Activated CD4-positive, alpha-beta T cell treated with anti-CD3 and anti-CD28 coated beads for 4 hours (primary cell): ENCODE measurements around the gene ARPC1B.
"Not testable (repeated sequence)": the region's sequence is repeated elsewhere in the genome, so short reads cannot be mapped to it uniquely, and the experiment has no call there.

ENCODE experiments used
- DNase-seq, 2 donors: peaks; one replicate each; pipeline ENCODE4 v3.0.0-alpha.2; 2020

The ARPC1B gene

DNA sequence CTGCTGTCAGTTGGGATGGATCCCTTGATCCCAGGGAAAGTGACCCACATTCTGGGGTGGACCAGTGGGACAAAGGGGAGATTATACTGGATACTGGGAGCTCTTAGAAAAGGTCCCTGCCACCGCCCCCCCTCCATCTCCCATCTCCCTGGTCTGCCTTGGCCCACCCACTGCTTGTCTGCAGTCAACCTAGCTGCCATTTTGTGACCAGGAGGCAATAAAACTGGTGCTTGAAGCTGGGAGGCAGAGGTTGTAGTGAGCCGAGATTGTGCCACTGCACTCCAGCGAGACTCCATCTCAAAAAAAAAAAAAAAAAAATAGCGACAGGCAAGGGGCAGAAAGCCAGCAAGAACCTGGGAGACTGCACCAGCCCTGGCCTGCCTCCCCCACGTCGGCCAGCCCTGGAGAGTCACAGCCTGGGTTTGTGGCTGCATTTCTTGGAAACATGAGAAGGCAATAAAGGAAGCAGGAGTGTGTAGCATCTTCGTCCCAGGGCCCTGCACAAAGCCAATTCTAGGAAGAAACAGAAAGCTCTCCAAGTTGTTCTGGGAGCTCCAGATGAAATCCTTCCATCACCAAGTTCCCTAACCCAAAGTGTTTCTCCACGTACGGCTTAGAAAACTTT lies 4.7 kb upstream of the ARPC1B start:
- no peak for DNase-seq

DNA sequence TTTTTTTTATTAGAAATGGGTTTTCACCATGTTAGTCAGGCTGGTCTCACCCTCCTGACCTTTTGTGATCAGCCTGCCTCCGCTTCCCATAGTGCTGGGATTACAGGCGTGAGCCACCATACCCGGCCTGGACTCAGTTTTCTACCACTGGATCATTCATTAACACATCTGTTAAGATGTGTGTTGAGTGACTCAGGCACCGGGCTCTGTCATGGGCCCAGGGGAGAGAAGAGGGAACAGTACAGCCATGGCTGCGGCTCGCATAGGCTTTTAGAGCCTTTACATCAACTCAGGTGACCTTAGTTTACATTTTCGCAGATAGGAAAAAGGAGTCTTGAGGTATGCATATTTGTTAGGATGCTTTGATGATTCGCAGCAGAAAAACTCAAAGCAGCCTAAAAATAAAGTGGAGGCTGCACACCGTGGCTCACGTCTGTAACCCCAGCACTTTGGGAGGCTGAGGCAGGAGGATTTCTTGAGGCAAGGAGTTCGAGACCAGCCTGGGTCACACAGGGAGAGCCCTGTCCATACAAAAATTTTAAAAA lies 3.1 kb upstream of the ARPC1B start:
- DNase-seq = no peak

DNA sequence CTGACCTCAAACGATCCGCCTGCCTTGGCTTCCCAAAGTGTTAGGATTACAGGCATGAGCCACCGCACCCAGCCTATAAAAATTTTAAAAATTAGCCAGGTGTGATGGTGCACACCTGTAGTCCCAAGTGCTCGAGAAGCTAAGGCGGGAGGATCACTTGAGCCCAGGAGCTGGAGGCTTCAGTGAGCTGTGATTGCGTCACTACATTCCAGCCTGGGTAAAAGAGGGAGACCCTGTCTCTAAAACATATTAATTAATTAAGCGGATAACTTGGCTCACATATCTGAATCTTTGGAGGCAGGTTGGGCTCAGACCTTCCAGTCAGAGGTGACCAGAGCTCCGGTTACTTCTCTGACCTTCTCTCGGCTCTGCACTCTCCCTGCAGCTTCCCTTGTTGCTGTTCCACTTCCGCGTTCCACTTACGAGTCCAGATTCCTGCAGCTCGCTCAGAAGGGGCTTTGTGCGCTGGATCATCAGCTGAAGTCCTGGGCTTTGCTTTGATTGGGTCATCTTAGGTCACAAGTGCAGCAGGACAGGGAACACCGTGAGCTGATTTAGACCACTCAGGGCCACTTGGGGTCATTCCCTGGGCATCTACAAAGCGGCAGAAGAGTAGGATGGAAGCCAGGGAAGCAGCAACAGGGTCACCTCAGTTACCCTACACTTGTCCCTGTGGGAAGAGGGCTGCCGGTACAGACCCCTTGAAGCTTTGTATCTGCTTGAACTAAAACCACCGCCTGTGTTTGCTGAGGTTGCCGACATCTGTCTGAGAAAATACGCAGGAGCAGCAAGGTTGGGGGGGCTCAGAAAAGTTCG lies 2.0 kb upstream of the ARPC1B start:
- no peak for DNase-seq

DNA sequence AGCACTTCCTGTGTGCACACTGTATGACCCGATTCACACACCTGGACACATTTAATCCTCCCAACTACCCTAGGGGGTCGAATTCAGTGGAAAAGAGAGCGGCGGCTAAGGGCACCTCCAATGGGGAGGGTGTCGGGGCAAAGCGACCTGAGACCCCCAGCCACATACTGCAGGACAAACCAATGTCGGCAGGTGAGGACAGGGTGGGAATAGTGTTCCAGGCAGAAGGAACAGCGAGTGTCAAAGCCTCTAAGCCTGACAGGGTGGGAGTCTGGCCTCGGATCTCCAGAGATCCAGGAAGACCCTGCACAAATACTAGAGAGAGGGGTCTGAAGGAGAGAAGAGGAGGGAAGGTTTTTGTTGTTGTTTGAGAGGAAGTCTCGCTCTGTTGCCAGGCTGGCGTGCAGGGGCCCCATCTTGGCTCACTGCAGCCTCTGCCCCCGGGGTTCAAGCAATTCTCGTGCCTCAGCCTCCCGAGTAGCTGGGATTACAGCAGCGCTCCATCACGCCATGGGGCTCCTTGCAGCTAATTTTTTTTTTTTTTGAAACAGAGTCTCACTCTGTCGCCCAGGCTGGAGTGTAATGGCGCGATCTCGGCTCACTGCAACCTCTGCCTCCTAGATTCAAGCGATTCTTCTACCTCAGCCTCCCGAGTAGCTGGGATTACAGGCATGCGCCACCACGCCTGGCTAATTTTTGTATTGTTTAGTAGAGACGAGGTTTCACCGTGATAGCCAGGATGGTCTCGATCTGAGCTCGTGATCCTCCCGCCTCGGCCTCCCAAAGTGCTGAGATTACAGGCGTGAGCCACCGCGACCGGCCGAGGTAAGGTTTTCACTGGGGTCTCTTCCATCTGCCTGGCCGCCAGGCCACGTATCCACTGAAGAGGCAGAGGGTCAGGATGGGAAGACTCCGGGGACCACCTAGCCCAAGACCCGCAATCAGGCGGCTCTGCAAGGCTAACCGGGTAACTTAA lies 1.2 kb upstream of the ARPC1B start:
- no peak for DNase-seq

DNA sequence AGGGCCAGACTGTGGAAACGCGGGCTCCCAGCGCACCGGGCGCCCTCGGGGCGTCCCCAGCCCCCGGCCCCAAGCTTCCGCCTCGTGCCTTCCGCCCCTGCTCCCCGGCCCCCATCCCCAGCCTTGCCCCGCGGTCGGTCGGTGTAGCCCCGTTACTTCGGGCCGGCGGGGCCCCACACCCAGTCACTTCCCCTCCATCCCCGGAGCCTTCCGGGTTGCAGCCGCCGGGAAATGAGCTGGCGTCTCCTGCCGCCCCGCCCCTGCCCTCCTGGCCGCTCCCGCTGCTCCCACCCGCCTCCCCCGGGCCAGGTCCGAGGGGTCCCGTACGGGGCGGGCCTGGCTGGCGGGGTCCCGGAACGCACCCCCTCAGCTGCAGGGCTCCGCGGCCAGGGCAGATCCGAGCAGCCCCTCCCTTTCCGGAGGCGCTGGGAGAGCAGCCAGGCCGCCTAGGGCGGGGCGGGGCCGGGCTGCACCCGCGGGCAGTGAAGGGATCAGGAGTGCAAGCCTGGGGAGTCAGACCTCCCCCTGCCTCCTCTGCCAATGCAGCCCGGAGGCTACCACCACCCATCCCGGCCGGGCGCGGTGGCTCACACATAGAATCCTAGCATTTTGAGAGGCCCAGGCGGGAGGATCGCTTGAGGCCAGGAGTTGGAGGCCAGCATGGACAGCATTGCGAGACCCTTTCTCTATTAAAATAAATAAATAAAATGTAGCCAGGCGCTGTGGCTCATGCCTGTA lies 709 bp downstream of the ARPC1B start:
- peak; percentile 47 to 61 for DNase-seq

DNA sequence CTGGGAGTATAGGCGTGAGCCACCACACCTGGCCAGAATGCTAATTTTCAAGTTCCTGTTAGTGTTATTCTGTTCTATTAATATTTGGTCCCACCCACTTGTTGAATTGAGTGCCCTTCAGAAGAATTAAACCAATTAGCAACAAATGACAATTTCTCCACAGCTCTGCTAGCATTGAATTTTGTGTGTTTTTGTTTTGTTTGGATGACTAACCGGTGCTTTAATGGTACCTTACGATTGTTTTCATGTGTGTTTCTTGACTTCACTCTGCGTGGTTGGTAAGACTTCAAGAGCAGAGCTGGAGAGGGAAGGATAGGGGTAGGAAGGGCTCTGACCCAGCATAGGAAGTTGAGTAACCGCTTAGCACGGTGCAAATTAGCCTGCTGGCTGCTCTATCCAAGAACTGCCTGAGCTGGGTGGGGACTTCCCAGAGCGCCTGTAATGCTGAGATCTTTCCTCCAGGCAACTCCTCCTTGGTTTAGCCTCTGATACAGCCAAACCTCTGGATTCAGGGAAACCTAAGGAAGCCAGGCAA lies 4.6 kb downstream of the ARPC1B start:
- DNase-seq = peak; percentile 49 to 53

DNA sequence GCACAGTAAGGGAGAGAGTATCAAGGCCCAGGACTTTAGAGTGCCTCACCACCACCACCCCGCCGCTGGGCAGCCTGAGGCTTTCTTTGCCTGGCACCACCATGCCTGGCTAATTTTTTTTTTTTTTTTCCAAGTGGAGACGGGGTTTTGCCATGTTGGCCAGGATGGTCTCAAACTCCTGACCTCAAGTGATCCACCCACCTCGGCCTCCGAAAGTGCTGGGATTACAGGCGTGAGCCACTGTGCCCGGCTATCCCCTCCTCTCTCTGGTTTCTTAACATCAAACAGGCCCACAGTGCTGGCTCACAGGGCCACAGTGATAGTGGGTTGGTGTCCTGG lies 5.1 kb downstream of the ARPC1B start:
- not testable (repeated sequence) for DNase-seq

DNA sequence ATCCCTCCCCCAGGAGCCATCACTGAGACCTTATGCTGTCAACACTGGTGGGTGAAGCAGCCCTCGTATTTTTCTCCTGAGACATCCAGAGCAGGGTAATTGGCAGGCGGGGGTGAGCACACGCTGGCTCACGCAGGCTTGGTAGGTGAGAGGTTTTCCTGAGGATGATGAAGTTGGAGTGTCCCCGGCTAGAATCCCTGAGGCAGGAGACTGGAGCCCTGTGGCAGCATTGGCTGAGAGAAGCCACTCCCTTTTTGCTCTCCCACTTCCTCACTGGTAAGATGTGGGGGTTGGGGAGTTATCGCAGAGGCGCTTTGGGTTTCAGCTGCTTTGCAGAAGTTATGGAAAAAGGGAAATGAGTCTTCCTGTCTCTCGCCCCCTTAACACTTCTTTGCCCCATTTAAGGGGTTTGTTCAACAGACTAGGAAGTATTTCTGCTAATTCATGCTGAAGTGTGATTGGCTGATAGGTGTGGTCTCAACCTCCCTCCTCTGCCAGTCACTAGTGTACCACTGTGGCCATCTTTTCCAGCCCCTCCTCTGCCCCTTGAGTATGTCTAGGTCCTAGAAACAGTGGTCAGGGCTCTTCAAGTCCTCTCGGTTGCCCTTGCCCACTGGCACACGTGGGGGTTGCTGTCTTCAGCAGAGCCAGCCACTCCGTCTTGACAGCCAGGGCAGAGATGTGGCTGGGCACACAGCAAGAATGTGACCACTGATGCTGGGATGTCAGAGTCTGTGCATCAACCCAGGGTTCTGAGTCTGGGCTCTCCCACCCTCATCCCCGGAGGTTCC lies 5.7 kb downstream of the ARPC1B start:
- peak in 1 of 2 donors; percentile 33 for DNase-seq

DNA sequence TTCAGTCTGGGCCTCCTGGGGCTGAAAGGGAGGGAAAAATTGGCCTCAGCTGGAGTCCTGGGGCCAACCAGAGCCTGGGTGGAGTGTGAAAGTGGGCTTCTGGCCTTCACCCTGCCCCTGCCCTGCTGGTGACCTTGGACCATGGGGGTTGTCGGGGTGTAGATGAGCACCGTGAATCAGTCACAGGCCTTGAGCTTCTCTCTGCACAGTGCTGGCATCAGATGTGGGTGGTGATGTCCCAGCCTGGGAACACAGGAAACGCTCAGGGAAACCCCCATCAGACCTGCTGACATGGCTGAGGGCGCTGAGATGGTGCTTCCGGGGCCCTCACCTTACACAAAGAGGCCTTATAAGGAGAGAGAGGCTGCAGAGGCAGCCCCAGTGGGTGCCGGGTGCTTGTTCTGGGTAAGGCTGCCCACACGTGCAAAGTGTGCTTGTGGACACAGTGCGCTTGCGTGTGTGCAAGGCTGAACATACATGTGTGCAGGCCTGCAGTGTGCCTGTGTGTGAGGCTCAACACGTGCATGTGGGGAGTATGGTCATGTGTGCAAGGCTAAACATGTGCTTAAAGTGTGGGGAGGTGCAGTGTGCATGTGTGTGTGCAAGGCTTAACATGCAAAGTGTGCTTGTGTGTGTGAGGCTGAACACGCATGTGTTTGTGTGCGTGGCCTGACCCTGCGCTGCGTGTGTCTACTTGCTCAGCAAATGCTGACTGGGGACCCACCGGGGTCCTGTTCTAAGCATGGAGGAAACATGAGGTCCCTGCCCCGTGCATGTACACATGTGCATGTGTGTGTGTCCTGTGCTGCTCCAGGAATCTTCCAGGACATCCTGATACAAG lies 6.5 kb downstream of the ARPC1B start:
- DNase-seq = peak; percentile 86 to 91

DNA sequence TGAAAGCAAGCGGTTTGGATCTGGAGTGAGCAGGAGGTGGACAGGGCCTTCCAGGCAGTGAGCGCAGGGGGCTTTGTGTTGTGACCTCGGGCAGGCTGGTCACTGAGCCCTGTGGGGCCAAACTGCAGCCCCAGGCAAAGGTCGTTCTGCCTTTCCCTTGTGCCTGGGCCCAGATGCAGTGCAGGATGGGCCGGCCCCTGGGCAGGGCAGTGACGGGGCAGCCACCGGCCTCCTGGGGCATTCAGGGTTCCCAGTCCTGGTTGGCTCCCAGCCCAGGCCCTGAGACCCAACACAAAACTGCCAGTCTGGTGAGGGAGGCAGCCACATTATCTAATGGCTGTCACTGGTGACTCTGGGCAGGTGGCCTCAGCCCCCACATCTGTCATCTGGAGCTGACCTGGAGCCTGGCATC lies 7.1 kb downstream of the ARPC1B start:
- no peak for DNase-seq

DNA sequence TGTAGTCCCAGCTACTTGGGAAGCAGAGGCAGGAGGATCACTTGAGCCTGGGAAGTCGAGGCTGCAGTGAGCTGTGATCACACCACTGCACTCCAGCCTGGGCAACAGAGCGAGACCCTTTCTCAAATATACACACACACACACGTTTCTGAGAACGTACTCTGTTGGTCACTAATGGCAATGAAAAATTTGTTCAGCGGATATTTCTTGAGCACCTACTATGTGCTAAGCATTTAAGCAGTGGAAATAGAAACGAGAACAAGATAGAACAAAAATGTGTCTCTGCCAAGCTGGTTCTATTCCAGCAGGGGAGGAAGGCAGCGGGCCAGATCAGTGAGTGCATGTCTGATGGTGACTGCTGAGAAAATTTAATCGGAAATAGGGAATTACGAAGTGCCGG lies 8.7 kb downstream of the ARPC1B start:
- no peak for DNase-seq

DNA sequence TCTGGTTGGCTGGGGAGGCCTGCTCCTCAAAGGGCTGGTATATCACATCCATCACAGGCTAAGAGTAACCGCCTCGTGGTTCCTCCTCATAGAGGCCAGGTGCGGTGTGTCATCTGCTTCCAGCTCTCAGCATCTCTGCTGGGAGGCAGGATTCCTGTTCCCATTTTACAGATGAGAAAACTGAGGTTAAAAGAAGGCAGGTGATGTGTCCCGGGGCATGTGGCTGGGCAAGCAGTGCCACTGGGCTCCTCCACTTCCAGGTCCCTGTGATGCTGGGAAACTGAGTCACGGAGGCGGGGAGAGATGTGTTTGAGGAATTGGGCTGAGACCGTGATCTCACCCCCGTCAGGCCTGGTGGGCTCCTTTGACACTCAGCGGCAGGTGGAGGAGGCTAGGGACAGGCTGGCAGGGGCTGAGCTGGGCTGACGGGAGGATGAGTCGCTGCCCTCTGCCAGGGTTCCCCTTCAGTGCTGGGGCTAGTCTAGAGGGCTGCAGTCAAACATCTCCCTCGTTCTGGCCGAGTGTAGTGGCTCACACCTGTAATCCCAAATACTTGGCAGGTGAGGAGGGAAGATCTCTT lies 9.4 kb downstream of the ARPC1B start:
- DNase-seq = no peak

DNA sequence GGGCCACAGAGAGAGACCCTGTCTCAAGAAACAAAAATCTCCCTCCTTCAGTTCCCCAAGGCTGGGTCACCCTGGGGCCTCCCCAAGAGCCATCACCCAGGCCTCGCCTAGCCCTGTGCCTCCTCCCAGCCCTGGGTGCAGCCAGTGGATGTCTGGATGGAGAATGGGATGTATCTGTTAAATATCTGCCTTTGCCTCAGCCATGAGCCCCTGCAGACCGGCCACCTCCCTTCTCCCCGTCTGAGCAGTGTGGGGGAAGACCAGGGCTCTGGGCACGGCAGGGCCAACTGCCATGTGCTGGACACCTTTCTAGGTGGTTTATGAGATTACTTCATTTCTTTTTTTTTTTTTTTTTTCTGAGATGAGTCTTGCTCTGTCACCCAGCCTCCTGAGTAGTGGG lies 10.0 kb downstream of the ARPC1B start:
- DNase-seq = no peak

DNA sequence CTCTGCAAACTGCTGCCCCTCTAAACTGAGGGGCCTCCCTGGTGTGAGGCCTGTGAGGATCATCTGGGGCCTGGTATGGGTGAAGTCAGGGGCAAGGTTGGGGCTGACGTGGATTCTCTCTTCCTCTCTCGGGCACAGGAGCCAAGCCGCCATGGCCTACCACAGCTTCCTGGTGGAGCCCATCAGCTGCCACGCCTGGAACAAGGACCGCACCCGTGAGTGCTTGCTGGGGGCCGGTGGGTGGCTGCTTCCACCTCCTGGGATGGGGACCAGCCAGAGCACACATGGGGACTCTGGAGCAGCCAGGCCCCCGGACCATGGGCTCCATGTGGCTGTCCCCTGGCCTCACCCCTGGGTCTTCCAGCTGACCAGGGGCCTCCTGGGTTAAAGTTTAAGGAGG lies 11.0 kb downstream of the ARPC1B start:
- no peak for DNase-seq

DNA sequence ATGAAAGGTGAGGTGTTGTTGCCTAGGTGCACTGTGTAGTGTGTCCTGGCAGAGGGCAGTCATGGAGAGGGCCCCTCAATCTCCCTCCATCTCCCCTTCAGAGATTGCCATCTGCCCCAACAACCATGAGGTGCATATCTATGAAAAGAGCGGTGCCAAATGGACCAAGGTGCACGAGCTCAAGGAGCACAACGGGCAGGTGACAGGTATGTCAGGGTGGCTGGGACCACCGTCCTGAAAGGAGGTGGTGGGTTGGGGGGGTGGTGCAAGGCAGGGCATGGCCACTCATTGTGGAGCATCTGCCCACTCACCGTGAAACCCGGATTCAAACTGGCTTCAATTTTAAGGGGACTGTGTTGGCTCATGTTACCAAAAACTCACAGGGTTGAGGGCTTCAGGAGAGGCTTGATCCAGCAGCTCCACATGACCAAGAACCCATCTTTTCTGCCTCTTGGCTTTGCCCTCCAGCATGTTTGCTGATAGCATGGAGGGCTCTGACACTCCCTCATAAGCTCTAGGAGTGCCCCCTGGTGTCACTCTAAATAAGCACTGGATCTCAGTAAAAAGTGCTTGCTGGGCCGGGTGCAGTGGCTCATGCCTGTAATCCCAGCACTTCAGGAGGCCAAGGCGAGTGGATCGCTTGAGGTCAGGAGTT lies 12.2 kb downstream of the ARPC1B start:
- peak; percentile 35 to 38 for DNase-seq

DNA sequence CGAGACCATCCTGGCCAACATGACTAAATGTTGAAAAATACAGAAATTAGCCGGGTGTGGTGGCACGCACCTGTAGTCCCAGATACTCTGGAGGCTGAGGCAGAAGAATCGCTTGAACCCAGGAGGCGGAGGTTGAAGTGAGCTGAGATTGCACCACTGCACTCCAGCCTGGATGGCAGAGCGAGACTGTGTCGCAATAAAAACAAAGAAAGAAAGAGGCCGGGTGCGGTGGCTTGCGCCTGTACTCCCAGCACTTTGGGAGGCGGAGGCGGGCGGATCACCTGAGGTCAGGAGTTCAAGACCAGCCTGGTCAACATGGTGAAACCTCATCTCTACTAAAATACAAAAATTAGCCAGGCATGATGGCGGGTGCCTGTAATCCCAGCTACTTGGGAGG lies 12.7 kb downstream of the ARPC1B start:
- DNase-seq = not testable (repeated sequence)

DNA sequence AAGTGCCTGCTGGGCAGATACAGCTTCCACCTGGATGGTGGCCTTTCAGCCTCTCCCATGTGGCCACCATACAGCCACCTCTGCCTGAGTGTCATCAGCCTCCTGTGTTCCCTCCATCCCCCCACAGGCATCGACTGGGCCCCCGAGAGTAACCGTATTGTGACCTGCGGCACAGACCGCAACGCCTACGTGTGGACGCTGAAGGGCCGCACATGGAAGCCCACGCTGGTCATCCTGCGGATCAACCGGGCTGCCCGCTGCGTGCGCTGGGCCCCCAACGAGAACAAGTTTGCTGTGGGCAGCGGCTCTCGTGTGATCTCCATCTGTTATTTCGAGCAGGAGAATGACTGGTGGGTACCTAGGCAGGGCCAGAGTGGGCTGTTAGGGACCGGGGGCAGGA lies 13.4 kb downstream of the ARPC1B start:
- DNase-seq = no peak

DNA sequence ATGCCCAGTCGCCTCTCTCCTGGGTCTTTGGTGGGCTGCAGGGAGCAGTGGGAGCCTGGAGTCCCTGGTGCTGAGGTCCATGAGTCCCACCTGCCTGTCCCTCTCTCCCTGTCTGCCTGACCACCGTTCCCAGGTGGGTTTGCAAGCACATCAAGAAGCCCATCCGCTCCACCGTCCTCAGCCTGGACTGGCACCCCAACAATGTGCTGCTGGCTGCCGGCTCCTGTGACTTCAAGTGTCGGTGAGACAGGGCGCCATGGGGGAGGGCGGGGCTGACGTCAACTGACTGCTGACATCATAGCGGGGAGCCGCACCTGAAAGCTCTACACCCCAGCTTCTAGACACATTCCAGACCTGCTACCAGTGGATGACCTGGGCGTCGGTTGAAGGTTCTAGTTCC lies 15.2 kb downstream of the ARPC1B start:
- DNase-seq = no peak

DNA sequence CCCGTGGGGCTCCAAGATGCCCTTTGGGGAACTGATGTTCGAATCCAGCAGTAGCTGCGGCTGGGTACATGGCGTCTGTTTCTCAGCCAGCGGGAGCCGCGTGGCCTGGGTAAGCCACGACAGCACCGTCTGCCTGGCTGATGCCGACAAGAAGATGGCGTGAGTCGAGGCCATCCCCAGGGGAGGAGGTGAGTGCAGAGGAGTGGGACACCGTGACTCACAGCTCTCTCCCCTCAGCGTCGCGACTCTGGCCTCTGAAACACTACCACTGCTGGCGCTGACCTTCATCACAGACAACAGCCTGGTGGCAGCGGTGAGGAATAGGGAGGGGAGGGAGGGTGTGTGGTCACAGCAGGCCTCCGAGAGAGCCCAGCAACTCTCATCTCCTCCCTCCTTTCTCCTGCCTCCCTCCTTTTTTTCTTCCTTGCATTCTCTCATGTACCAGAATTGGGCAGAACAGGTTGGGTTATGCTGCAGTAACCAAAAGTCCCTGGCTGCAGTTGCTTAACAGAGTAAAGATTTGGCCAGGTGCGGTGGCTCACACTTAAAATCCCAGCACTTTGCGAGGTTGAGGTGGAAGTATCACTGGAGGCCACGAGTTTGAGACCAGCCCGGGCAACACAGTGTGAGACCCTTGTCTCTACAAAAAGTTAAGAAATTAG lies 16.5 kb downstream of the ARPC1B start:
- DNase-seq = no peak
